VCaP (cell line): ENCODE results near the gene SLC44A1.
"Not testable (repeated sequence)": the region's sequence is repeated elsewhere in the genome, so short reads cannot be mapped to it uniquely, and the experiment has no call there.

Experiments used
- H3K27ac ChIP-seq: fragments of 450-650 bp; 2 replicates; pipeline ENCODE4 v1.5.1; 2017
- TF ChIP-seq, protein P1 (sequence below): fragments of 450-650 bp; conservative IDR thresholded peaks from 2 replicates; pipeline ENCODE4 v1.5.1; 2017; ENCODE audit warnings: mild to moderate bottlenecking, moderate library complexity

Gene SLC44A1

DNA sequence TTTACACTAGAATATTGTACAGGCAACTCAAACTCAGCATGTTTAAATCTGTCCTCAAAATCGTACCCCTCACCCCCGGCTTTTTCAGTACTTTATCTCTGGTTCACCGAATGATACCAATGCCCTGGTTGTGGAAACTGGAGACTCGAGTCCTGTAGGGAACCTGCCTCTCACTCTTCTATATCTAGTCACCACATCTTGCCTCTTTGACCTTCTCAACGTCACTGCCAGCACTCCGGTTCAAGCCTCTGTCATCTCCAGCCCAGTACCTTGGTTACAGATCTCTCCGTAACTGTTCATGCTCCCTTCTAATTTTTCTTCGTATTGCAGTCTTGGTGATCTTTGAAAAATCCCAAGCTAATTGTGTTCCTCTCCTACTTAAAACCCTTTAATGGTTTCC is 6.7 kb downstream of the SLC44A1 start:
- TF ChIP-seq, protein P1, sequence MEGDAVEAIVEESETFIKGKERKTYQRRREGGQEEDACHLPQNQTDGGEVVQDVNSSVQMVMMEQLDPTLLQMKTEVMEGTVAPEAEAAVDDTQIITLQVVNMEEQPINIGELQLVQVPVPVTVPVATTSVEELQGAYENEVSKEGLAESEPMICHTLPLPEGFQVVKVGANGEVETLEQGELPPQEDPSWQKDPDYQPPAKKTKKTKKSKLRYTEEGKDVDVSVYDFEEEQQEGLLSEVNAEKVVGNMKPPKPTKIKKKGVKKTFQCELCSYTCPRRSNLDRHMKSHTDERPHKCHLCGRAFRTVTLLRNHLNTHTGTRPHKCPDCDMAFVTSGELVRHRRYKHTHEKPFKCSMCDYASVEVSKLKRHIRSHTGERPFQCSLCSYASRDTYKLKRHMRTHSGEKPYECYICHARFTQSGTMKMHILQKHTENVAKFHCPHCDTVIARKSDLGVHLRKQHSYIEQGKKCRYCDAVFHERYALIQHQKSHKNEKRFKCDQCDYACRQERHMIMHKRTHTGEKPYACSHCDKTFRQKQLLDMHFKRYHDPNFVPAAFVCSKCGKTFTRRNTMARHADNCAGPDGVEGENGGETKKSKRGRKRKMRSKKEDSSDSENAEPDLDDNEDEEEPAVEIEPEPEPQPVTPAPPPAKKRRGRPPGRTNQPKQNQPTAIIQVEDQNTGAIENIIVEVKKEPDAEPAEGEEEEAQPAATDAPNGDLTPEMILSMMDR, result no peak
- no peak overlapping the region for H3K27ac ChIP-seq

DNA sequence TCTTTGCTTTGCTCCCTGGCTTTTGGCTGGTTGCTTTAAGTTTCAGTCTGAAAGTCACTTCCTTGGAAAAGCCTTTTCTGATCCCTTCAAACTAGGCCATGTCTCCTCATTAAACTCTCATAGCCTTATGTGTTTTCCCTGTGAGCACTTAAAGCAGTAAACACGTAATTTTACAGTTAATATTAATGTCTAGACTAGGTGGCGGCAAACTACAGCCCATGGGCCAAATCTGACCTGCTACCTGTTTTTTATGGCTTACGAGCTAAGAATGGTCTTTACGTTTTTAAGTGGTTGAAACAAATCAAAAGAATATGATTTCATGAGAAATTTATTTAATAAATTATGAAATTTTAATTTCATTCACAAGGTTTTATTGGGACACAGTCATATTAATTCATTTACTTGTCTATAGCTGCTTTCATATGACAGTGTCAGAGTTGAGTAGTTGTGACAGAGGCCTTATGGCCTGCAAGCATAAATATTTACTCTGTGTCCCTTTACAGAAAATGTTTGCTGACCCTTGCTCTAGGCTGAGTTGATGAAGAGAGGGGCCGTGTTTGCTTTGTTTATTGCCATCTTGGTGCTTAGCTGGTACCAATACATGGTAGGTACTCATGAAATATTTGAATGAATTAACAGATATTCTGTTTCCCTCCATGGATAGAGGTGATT is 7.4 kb downstream of the SLC44A1 start:
- TF ChIP-seq, protein P1, result 0 out of 2 replicates have a peak, but pooled peaks have one; percentile 13
- H3K27ac ChIP-seq, result no peak overlapping the region

DNA sequence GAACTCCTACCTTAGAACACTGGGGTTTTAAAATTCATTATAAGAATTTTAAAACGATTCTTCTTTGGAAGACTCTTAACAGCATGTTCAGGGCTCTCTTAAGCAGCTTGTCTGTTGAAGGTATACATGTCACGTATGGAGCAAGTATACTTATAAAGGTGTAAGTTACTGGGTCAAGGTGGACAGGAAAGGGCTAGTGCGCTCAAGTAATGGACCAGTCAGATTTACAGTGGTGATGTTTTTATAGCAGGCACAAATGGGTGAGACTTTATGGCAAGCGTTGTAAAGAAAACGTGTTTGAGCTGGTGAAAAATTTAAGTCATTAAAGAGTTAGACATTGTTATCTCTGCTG is 7.9 kb downstream of the SLC44A1 start:
- H3K27ac ChIP-seq, result no peak overlapping the region
- TF ChIP-seq, protein P1, result no peak

DNA sequence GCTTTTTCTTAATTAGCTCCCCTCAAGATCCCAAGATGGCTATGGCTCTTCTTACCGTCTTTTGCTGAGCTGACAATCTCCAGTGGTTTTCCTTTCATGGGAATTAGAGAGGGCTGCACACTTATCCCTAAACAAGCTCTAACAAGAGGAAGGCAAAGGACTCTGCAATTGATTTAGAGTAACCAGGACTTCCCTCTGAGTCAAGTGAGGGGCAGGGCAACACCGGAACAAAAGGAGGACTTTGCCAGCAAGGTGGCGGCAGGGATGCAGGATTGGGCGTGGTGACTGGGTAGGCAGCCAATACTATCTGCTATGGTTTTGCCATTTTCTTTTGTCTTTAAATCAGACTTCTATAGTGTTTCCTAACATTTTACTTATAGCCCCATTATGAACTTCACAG is 9.8 kb downstream of the SLC44A1 start:
- TF ChIP-seq, protein P1, result no peak

DNA sequence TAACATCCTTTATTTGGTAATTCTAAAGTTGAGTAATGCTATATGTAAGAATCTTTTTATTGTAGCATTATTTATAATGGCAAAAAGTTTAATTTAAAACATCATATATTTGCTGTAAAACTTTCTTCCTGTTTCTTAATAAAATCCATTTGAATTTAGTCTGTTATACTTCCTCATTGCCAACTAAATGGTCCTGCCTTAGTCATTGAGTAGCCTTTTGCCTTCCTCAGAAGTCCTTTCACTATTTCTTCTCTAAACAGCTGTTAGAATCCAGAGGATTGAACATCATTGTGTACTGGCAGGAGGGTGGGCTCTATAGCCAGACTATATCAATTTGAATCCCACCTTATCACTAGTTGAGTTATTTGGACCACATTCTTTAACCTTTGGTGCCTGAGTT is 11.0 kb downstream of the SLC44A1 start:
- H3K27ac ChIP-seq, result no peak overlapping the region
- TF ChIP-seq, protein P1, result no peak

More for the DNA sequence above, 9.8 kb downstream of the SLC44A1 start:
- H3K27ac ChIP-seq, result no peak overlapping the region

DNA sequence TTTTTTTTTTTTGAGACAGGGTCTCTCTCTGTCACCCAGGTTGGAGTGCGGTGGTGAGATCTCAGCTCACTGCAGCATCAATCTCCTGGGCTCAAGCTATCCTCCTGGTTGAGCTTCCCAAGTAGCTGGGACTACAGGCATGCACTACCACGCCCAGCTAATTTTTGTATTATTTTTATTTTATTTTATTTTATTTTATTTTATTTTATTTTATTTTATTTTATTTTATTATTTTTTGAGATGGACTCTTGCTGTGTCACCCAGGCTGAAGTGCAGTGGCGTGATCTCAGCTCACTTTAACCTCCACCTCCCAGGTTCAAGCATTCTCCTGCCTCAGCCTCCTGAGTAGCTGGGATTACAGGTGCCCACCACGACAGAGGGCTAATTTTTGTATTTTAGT is 12.1 kb downstream of the SLC44A1 start:
- not testable (repeated sequence) for H3K27ac ChIP-seq

DNA sequence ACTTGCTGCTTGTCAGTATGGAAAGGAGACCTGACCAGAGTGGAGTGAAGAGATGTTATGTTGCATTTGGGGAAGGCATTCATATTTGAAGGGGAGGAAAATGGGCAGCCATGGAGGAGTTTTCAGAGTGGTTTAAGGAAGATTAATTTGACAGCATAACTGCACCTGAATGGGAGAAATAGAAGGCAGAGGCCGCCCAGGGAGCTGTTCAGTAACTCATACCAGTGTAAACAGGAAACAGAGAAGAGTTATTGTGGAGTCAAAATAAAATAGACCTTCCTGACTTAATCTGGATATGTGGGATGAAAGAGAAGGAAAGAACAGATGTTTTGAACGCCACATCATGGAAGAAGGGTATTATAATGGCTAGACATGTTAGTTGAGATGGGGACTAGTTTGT is 13.4 kb downstream of the SLC44A1 start:
- no peak overlapping the region for H3K27ac ChIP-seq

DNA sequence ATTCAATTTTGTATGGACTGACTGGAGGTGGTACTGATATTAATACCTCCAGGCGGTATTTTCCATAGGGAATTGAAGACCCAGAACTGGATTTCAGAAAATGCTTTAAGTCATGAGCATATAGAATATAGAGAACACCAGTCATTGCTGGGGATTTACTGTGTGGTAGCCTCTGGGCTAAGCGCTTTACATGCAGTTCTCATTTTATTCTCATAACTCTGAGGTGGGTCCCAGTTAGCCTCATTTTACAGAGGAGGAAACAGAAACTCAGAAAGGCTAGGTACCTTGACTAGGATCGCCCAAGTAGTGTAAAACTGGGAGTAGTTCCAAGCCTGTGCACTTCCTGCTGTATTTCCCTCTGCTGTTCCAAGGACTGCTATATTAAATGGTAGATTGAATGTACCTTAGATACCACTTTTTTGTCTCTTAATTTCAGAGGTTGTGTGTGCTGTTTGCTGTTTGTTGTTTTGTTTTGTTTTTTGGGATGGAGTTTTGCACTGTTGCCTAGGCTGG is 13.8 kb downstream of the SLC44A1 start:
- TF ChIP-seq, protein P1, result no peak
- no peak overlapping the region for H3K27ac ChIP-seq

More for the DNA sequence above, 13.4 kb downstream of the SLC44A1 start:
- TF ChIP-seq, protein P1, result no peak
